GM04503 (cell line): ENCODE measurements around the gene MMRN1.

Experiments used
- DNase-seq: peaks from one replicate; pipeline ENCODE4 v3.0.0-alpha.2; 2012; ENCODE audit warnings: low read depth

MMRN1 gene

GRCh38 chr4:89998469-89999011 is 103.9 kb downstream of the MMRN1 start:
- DNase-seq, result no peak

GRCh38 chr4:90001023-90001422 is 106.4 kb downstream of the MMRN1 start:
- DNase-seq, result no peak

- no peak for DNase-seq
Measured at GRCh38 chr4:90002441-90003062, 107.9 kb downstream of the MMRN1 start.
